Mucosa of descending colon (tissue), 3 donors: Measurements from ENCODE around the gene FAM32A. TPM values are rescaled to one million over a fixed set of nuclear protein-coding genes. Genes with fewer than 3 reads are reported as not detected.

Source experiments
- ATAC-seq: fragments of 200-7000 bp; cut with Tn5 transposase; one replicate; pipeline ENCODE4 v1.9.1; 2020; ENCODE audit warnings: mild to moderate bottlenecking, moderate library complexity
- DNase-seq, 3 donors: peaks; one replicate each; pipeline ENCODE4 v3.0.0-alpha.2; 2020
- H3K36me3 ChIP-seq: fragments of 200-600 bp; one replicate; pipeline ENCODE4 v1.8.0; 2021; ENCODE audit warnings: low read depth, mild to moderate bottlenecking
- H3K4me1 ChIP-seq: fragments of 200-600 bp; one replicate; pipeline ENCODE4 v1.8.0; 2021; ENCODE audit warnings: low read depth, mild to moderate bottlenecking
- H3K4me3 ChIP-seq: fragments of 200-600 bp; one replicate; pipeline ENCODE4 v1.8.0; 2021; ENCODE audit warnings: mild to moderate bottlenecking
- H3K9me3 ChIP-seq: fragments of 200-600 bp; one replicate; pipeline ENCODE4 v1.8.0; 2021; ENCODE audit warnings: mild to moderate bottlenecking
- CTCF ChIP-seq: fragments of 200-600 bp; IDR thresholded peaks from one replicate; pipeline ENCODE4 v1.8.0; 2022; ENCODE audit warnings: antibody characterized with exemption, mild to moderate bottlenecking
- intact Hi-C, 2 donors: fragments of 100-400 bp; cut with DNase I in 1 of 2; cut with micrococcal nuclease in 1 of 2; formaldehyde crosslinking; loops; one replicate each; pipeline versions ENCODE4 v1.11.0 to v1.11.1; 2022; cut with DNase I, micrococcal nuclease
- total RNA-seq, 3 donors: library from RNA; stranded (reverse); fragmentation: NEBNext Ultra II Directional in 2 of 3; extraction: Animal tissue kit (Norgen Biotek cat#: 25700) in 2 of 3; gene quantifications; one replicate each; pipeline versions ENCODE4 v1.2.1 to v1.2.4, GENCODE V29; 2021 to 2023
- donor health status: DM: no; HTN: no; CAD: no; lungs with moderate emphysema.
- donor health status: DM: no; HTN: no; CAD: no.
- donor health status: DM: no; HTN: yes; CAD: no.

Gene FAM32A
- total RNA-seq, 3 donors from 2014 or later = 77.1 to 88.3 (median 77.8) TPM

- DNase-seq = no peak
- no peaks in the 10 kb centered on the region for H3K36me3 ChIP-seq
These were observed 38.5 kb downstream of the FAM32A start for GRCh38 chr19:16223746-16224145.

GRCh38 chr19:16224293-16225045, 39.3 kb downstream of the FAM32A start:
- Histone ChIP-seq H3K4me3 (no peak overlapping the region), H3K9me3 (peaks cover 20% of the 10 kb centered on the region), H3K36me3 (no peaks in the 10 kb centered on the region), H3K4me1 (no peaks in the 10 kb centered on the region)
- no peak for TF ChIP-seq CTCF
- ATAC-seq (no peak), DNase-seq (no peak)
- intact Hi-C loops = no loop called here

More at GRCh38 chr19:16223746-16224145, 38.5 kb downstream of the FAM32A start:
- Histone ChIP-seq H3K4me1 (no peaks in the 10 kb centered on the region), H3K9me3 (peaks cover 20% of the 10 kb centered on the region), H3K4me3 (no peak overlapping the region)
- TF ChIP-seq CTCF = no peak
- no peak for ATAC-seq
- intact Hi-C loops = no loop called here

- no peaks in the 10 kb centered on the region for H3K36me3 ChIP-seq
- DNase-seq = no peak
- TF ChIP-seq CTCF = no peak
- peaks cover 15% of the 10 kb centered on the region for H3K9me3 ChIP-seq
- H3K4me3 ChIP-seq = no peak overlapping the region
- no peaks in the 10 kb centered on the region for H3K4me1 ChIP-seq
- intact Hi-C loops = no loop called here
- ATAC-seq = no peak
These were observed 40.3 kb downstream of the FAM32A start for GRCh38 chr19:16225279-16226183.

- no peaks in the 10 kb centered on the region for H3K36me3 ChIP-seq
- ATAC-seq = no peak
- no peak overlapping the region for H3K4me3 ChIP-seq
- intact Hi-C loops = no loop called here
- peaks cover 8% of the 10 kb centered on the region for H3K9me3 ChIP-seq
- no peak for DNase-seq
- H3K4me1 ChIP-seq = no peaks in the 10 kb centered on the region
- TF ChIP-seq CTCF = no peak
These were observed 41.0 kb downstream of the FAM32A start for GRCh38 chr19:16226184-16226591.

GRCh38 chr19:16226878-16227836, 41.9 kb downstream of the FAM32A start:
- TF ChIP-seq CTCF = no peak
- ATAC-seq (no peak), DNase-seq (no peak)
- Histone ChIP-seq H3K4me1 (no peaks in the 10 kb centered on the region), H3K9me3 (no peaks in the 10 kb centered on the region), H3K4me3 (no peak overlapping the region), H3K36me3 (no peaks in the 10 kb centered on the region)
- intact Hi-C loops = no loop called here
